Keratinocyte (primary cell): ENCODE results near the gene TENM4. TPM values are rescaled to one million over a fixed set of nuclear protein-coding genes. Genes with fewer than 3 reads are reported as not detected.

Source experiments
- DNase-seq: peaks from one replicate; pipeline ENCODE4 v3.0.0-alpha.2; 2011; ENCODE audit warnings: low read depth, missing footprints, low spot score
- FAIRE-seq: peaks from 2 replicates; lab custom pipeline; 2011; peaks lifted over from hg19 to GRCh38; lab: Jason Lieb, UNC
- H2AFZ ChIP-seq: 2 replicates; pipeline ENCODE4 v1.6.0; 2012; ENCODE audit warnings: low read length, control low read depth, inconsistent platforms; ENCODE audit not compliant: control insufficient read depth
- H3K27ac ChIP-seq: 2 replicates; pipeline ENCODE4 v1.5.1; 2011; ENCODE audit warnings: low read length; ENCODE audit not compliant: control insufficient read depth, insufficient read depth
- H3K27me3 ChIP-seq: 3 replicates; pipeline ENCODE4 v1.6.0; 2011; ENCODE audit warnings: low read length; ENCODE audit not compliant: control insufficient read depth, insufficient read depth; ENCODE audit errors: extremely low read depth
- H3K36me3 ChIP-seq, 2 experiments: 2 replicates in 1 of 2; 3 replicates in 1 of 2; pipeline ENCODE4 v1.5.1; 2011; ENCODE audit warnings: low read length in 2 of 2, mild to moderate bottlenecking in 1 of 2; ENCODE audit not compliant: control insufficient read depth in 2 of 2, insufficient read depth in 2 of 2; ENCODE audit errors: extremely low read depth in 1 of 2
- H3K4me1 ChIP-seq: 3 replicates; pipeline ENCODE4 v1.5.1; 2011; ENCODE audit warnings: low read length; ENCODE audit not compliant: control insufficient read depth, insufficient read depth; ENCODE audit errors: extremely low read depth
- H3K4me2 ChIP-seq: 3 replicates; pipeline ENCODE4 v1.6.0; 2011; ENCODE audit warnings: low read depth, low read length; ENCODE audit not compliant: control insufficient read depth, insufficient read depth; ENCODE audit errors: extremely low read depth
- H3K4me3 ChIP-seq, 3 experiments: fragments of 200-600 bp in 1 of 3; sonication (generic) in 1 of 3; 2 replicates in 2 of 3; 3 replicates in 1 of 3; pipeline ENCODE4 v1.5.1; 2011 to 2016; ENCODE audit warnings: low read length in 3 of 3, mild to moderate bottlenecking in 3 of 3, control low read depth in 2 of 3, inconsistent platforms in 1 of 3, low read depth in 1 of 3, mixed read lengths in 1 of 3, mixed run types in 1 of 3, moderate library complexity in 1 of 3; ENCODE audit not compliant: control insufficient read depth in 2 of 3, insufficient read depth in 2 of 3; ENCODE audit errors: extremely low read depth in 1 of 3
- H3K79me2 ChIP-seq: 2 replicates; pipeline ENCODE4 v1.6.0; 2012; ENCODE audit warnings: low read length; ENCODE audit not compliant: control insufficient read depth, insufficient read depth
- H3K9ac ChIP-seq: 3 replicates; pipeline ENCODE4 v1.6.0; 2011; ENCODE audit warnings: low read length; ENCODE audit not compliant: control insufficient read depth, insufficient read depth; ENCODE audit errors: extremely low read depth
- H3K9me1 ChIP-seq: 3 replicates; pipeline ENCODE4 v1.6.0; 2011; ENCODE audit warnings: low read length; ENCODE audit not compliant: control insufficient read depth, insufficient read depth; ENCODE audit errors: extremely low read depth
- H3K9me3 ChIP-seq: 2 replicates; pipeline ENCODE4 v1.5.1; 2012; ENCODE audit warnings: low read depth, low read length; ENCODE audit not compliant: control insufficient read depth
- H4K20me1 ChIP-seq: 3 replicates; pipeline ENCODE4 v1.6.0; 2011; ENCODE audit warnings: low read length; ENCODE audit not compliant: control insufficient read depth, insufficient read depth; ENCODE audit errors: extremely low read depth
- EZH2 ChIP-seq: IDR thresholded peaks from one replicate; pipeline ENCODE4 v1.6.1; 2012; ENCODE audit warnings: inconsistent platforms, mild to moderate bottlenecking, low read length, moderate library complexity
- dilution Hi-C: fragments of 300-500 bp; cut with MboI; formaldehyde crosslinking; loops from one replicate; pipeline ENCODE4 v1.7.0; 2020; ENCODE audit warnings: low sequenced_read_pairs; ENCODE audit not compliant: extremely low pct_ligation_motif_present
- polyA plus RNA-seq, 5 experiments: library from polyadenylated mRNA; depleted of rRNA in 3 of 5; stranded (reverse) in 3 of 5; stranded (forward) in 1 of 5; unstranded in 1 of 5; fragments of >200 nt; gene quantifications; 1 replicate in 1 of 5; 2 replicates in 3 of 5; 3 replicates in 1 of 5; pipeline versions ENCODE4 v1.2.1 to v1.2.3, GENCODE V29; 2011 to 2012; ENCODE audit warnings: missing spikeins in 2 of 5, low read depth in 1 of 5, low replicate concordance in 1 of 5
- TF ChIP-seq, protein P1 (sequence below), 3 experiments: IDR thresholded peaks in 1 of 3; conservative IDR thresholded peaks in 1 of 3; optimal IDR thresholded peaks in 1 of 3; 2 replicates in 2 of 3; 3 replicates in 1 of 3; pipeline versions ENCODE3 to v1.5.1; 2011; ENCODE audit warnings: low read length in 3 of 3, mild to moderate bottlenecking in 3 of 3, moderate library complexity in 2 of 3, control low read depth in 1 of 3, inconsistent platforms in 1 of 3; ENCODE audit not compliant: insufficient read depth in 2 of 3; ENCODE audit errors: extremely low read depth in 1 of 3

The TENM4 gene
- polyA plus RNA-seq, 1 donor (not counting 4 experiments of a cell fraction or from before 2014, with no cell fraction given) = 3.5 TPM

DNA sequence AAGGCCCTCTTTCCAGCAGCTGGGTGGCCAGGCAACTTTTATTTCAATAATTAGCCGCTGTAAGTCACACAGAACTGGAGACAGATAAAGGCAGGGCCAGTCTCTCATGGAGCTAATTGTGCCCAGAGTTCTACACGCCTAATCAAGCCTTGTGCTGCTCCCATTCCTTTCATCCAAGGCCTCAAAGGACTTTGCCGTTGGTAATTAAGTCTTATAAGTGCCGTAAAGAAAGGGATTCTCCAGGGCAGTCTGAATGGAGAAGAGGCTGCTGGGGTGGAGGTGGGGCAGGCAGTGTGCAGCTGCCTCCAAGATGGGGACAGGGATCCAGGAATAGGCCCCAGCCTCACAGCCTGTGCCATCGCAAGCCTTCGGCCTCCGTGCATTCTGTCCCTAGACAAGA is 357.9 kb downstream of the TENM4 start:
- Histone ChIP-seq H3K27me3 (no peaks in the 10 kb centered on the region), H3K36me3 (no peaks in the 10 kb centered on the region), H4K20me1 (no peaks in the 10 kb centered on the region), H2AFZ (no peak overlapping the region), H3K27ac (no peak overlapping the region), H3K4me3 (no peak overlapping the region), H3K4me1 (peaks cover 11% of the 10 kb centered on the region), H3K4me2 (no peak overlapping the region), H3K9me1 (no peaks in the 10 kb centered on the region), H3K9ac (no peak overlapping the region), H3K9me3 (no peaks in the 10 kb centered on the region), H3K79me2 (no peaks in the 10 kb centered on the region)
- DNase-seq (no peak), FAIRE-seq (no peak)
- dilution Hi-C loops = no loop called here
- no peak for TF ChIP-seq EZH2
- TF ChIP-seq, protein P1, sequence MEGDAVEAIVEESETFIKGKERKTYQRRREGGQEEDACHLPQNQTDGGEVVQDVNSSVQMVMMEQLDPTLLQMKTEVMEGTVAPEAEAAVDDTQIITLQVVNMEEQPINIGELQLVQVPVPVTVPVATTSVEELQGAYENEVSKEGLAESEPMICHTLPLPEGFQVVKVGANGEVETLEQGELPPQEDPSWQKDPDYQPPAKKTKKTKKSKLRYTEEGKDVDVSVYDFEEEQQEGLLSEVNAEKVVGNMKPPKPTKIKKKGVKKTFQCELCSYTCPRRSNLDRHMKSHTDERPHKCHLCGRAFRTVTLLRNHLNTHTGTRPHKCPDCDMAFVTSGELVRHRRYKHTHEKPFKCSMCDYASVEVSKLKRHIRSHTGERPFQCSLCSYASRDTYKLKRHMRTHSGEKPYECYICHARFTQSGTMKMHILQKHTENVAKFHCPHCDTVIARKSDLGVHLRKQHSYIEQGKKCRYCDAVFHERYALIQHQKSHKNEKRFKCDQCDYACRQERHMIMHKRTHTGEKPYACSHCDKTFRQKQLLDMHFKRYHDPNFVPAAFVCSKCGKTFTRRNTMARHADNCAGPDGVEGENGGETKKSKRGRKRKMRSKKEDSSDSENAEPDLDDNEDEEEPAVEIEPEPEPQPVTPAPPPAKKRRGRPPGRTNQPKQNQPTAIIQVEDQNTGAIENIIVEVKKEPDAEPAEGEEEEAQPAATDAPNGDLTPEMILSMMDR (optimal IDR thresholded peaks at IDR 0.05 in 1 of 3, IDR thresholded peaks at IDR 0.05 in 1 of 3, conservative IDR thresholded peaks at IDR 0.05 in 1 of 3; ENCODE audit: extremely low read depth in 1 of 3, insufficient read depth in 2 of 3, low read length in 3 of 3) = no peak

DNA sequence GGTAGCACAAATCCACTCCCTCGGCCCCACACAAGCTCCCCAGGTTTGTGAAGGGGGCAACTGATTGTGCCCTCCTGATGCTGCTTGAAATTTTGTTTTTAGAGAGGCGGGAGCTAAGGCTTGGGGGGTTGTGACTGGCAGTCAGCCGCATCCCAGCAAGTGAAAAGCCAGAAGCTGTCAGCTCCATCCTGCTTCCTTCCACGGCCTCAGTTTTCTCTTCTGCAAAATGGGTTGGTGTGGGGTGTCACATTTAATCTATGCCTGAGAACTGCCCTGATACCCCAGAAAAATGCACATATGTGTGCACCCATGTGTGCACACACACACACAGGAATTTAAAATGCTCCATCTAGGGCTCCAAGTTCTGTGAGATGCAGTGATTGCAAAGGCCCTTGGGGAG is 358.6 kb downstream of the TENM4 start:
- Histone ChIP-seq H3K4me1 (peaks cover 6% of the 10 kb centered on the region), H4K20me1 (no peaks in the 10 kb centered on the region), H3K9ac (no peak overlapping the region), H3K9me3 (no peaks in the 10 kb centered on the region), H3K9me1 (no peaks in the 10 kb centered on the region), H3K4me2 (no peak overlapping the region), H3K36me3 (no peaks in the 10 kb centered on the region), H3K27ac (no peak overlapping the region), H3K79me2 (no peaks in the 10 kb centered on the region), H3K4me3 (no peak overlapping the region), H2AFZ (no peak overlapping the region), H3K27me3 (no peaks in the 10 kb centered on the region)
- dilution Hi-C loops = no loop called here
- DNase-seq (no peak), FAIRE-seq (no peak)
- no peak for TF ChIP-seq EZH2
- TF ChIP-seq, protein P1 (optimal IDR thresholded peaks at IDR 0.05 in 1 of 3, IDR thresholded peaks at IDR 0.05 in 1 of 3, conservative IDR thresholded peaks at IDR 0.05 in 1 of 3; ENCODE audit: extremely low read depth in 1 of 3, insufficient read depth in 2 of 3, low read length in 3 of 3) = no peak
